ENCODE data around the gene CAPRIN1. TPM values are rescaled to one million over a fixed set of nuclear protein-coding genes. Genes with fewer than 3 reads are reported as not detected.

The CAPRIN1 gene
- total and polyA plus RNA-seq, 2 donors (not counting 3 experiments of a cell fraction or from before 2014, with no cell fraction given), result 138 to 279 TPM

DNA sequence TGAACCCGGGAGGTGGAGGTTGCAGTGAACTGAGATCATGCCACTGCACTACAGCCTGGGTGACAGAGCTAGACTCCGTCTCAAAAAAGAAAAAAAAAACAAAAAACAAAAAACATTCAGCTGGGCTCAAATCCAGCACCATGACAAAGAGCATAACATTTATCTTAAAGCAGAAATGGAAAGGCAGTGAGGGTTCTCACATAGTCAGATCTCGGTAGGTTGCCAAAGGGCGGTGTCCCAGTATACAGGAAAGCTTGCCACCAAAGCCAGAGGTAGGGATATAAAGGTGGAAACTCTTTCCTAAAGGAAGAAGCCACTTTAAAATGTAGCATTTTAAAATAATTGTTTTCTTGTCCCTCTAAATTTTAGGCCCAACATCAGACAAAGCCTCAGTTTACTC, 22.4 kb upstream of the CAPRIN1 start:
- TF ChIP-seq, protein P1, sequence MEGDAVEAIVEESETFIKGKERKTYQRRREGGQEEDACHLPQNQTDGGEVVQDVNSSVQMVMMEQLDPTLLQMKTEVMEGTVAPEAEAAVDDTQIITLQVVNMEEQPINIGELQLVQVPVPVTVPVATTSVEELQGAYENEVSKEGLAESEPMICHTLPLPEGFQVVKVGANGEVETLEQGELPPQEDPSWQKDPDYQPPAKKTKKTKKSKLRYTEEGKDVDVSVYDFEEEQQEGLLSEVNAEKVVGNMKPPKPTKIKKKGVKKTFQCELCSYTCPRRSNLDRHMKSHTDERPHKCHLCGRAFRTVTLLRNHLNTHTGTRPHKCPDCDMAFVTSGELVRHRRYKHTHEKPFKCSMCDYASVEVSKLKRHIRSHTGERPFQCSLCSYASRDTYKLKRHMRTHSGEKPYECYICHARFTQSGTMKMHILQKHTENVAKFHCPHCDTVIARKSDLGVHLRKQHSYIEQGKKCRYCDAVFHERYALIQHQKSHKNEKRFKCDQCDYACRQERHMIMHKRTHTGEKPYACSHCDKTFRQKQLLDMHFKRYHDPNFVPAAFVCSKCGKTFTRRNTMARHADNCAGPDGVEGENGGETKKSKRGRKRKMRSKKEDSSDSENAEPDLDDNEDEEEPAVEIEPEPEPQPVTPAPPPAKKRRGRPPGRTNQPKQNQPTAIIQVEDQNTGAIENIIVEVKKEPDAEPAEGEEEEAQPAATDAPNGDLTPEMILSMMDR (IDR thresholded peaks at IDR 0.05; ENCODE audit: extremely low read depth in 1 of 2, insufficient read depth in 1 of 2, low read depth in 1 of 2, low read length in 2 of 2), result no peak
- no peak for TF ChIP-seq MYC (IDR thresholded peaks at IDR 0.05; ENCODE audit: low read depth, low read length)
- TF ChIP-seq JUN (IDR thresholded peaks at IDR 0.05; ENCODE audit: borderline replicate concordance, insufficient read depth, insufficient read length, low read depth), result no peak
- TF ChIP-seq FOS (IDR thresholded peaks at IDR 0.05; ENCODE audit: borderline replicate concordance, insufficient read depth, low read length), result no peak
- TF ChIP-seq EZH2 (IDR thresholded peaks at IDR 0.05; ENCODE audit: borderline replicate concordance, low read depth, low read length, severe bottlenecking), result no peak
- TF ChIP-seq POLR2A (IDR thresholded peaks at IDR 0.05; ENCODE audit: low read depth, low read length), result no peak
- peaks cover 2 to 5% of the 10 kb centered on the region in 2 experiments for H3K27me3 ChIP-seq (ENCODE audit: control insufficient read depth in 2 of 2, insufficient read depth in 2 of 2, low read length in 2 of 2)
- DNase-seq (ENCODE audit: low read depth, low spot score) (no peak), FAIRE-seq (no peak)
- BruUV-seq (replicated peaks), result no TSS peak
- H3K4me2 ChIP-seq (ENCODE audit: insufficient read depth, low read length), result no peak overlapping the region
- no peak overlapping the region for H3K9ac ChIP-seq (replicated peaks; ENCODE audit: extremely low read depth, insufficient read depth, low read length)
- H3K79me2 ChIP-seq (ENCODE audit: control insufficient read depth, insufficient read depth, low read length), result no peaks in the 10 kb centered on the region
- intact Hi-C loops (cut with micrococcal nuclease), result no loop called here
- ChIA-PET CTCF (interaction anchor here (1.3 to 1.4 kb wide), 2 partner anchors 11 to 22 kb away, joined by 3 read pairs; partner anchors contain the start of gene CAPRIN1), POLR2A (interaction anchor here (0.8 kb wide), 1 partner anchor 56 kb away, joined by 4 read pairs; no protein-coding TSS in a partner anchor)
- dilution Hi-C loops (cut with MboI; ENCODE audit: extremely low pct_ligation_motif_present, low sequenced_read_pairs), result no loop called here
- H4K20me1 ChIP-seq (replicated peaks; ENCODE audit: control insufficient read depth, extremely low read depth, insufficient read depth, low read length), result no peaks in the 10 kb centered on the region
- H3K9me1 ChIP-seq (replicated peaks; ENCODE audit: control insufficient read depth, extremely low read depth, insufficient read depth, low read length), result no peaks in the 10 kb centered on the region
- no peak overlapping the region for H2AFZ ChIP-seq (ENCODE audit: low read depth, low read length)
- no peaks in the 10 kb centered on the region for H3K4me1 ChIP-seq (ENCODE audit: control insufficient read depth, extremely low read depth, insufficient read depth, low read length)
- no peaks in the 10 kb centered on the region for H3K36me3 ChIP-seq (ENCODE audit: control insufficient read depth in 2 of 2, extremely low read depth in 1 of 2, insufficient read depth in 2 of 2, low read length in 2 of 2)
- H3K4me3 ChIP-seq (replicated peaks in 1 of 3; ENCODE audit: insufficient read depth in 1 of 3, low read depth in 1 of 3, low read length in 3 of 3), result no peak overlapping the region
- no peak overlapping the region for H3K27ac ChIP-seq (ENCODE audit: insufficient read depth, low read depth, low read length)
- H3K9me3 ChIP-seq (replicated peaks; ENCODE audit: control insufficient read depth, insufficient read depth, low read length), result no peaks in the 10 kb centered on the region

DNA sequence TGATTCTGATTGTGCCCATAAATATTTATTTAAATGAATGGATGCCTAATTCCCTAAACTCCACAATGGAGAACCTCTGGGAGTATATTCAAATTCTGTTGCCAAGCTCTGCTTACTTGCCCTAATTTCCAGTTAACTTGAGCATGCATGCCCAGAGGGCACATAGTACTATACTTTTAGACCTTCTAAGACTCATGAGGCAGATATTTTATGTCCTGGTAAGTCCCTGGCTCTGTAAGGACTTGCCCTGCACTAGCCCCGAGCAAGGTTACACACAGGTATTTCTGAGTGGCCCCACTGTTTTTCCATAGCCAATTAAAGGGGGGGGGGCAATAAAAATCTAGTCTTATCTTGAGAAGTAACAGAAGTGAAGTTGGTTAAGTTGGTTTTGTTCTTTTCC, 21.1 kb upstream of the CAPRIN1 start:
- no peaks in the 10 kb centered on the region for H3K9me3 ChIP-seq (replicated peaks; ENCODE audit: control insufficient read depth, insufficient read depth, low read length)
- no peaks in the 10 kb centered on the region for H3K9me1 ChIP-seq (replicated peaks; ENCODE audit: control insufficient read depth, extremely low read depth, insufficient read depth, low read length)
- no peak overlapping the region for H2AFZ ChIP-seq (ENCODE audit: low read depth, low read length)
- no TSS peak for BruUV-seq (replicated peaks)
- ChIA-PET CTCF (interaction anchor here (1.4 kb wide), 1 partner anchor 9 kb away, joined by 3 read pairs; no protein-coding TSS in a partner anchor), POLR2A (no interaction called here)
- no peaks in the 10 kb centered on the region for H3K4me1 ChIP-seq (ENCODE audit: control insufficient read depth, extremely low read depth, insufficient read depth, low read length)
- TF ChIP-seq MYC (IDR thresholded peaks at IDR 0.05; ENCODE audit: low read depth, low read length) (no peak), GATA2 (IDR thresholded peaks at IDR 0.05; ENCODE audit: insufficient read depth, insufficient read length, low read depth, low read length) (no peak), FOS (IDR thresholded peaks at IDR 0.05; ENCODE audit: borderline replicate concordance, insufficient read depth, low read length) (no peak), JUN (IDR thresholded peaks at IDR 0.05; ENCODE audit: borderline replicate concordance, insufficient read depth, insufficient read length, low read depth) (no peak)
- TF ChIP-seq, protein P2, sequence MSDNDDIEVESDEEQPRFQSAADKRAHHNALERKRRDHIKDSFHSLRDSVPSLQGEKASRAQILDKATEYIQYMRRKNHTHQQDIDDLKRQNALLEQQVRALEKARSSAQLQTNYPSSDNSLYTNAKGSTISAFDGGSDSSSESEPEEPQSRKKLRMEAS (IDR thresholded peaks at IDR 0.05; ENCODE audit: insufficient read depth, insufficient read length), result no peak
- TF ChIP-seq, protein P1 (IDR thresholded peaks at IDR 0.05; ENCODE audit: extremely low read depth in 1 of 2, insufficient read depth in 1 of 2, low read depth in 1 of 2, low read length in 2 of 2), result no peak
- H4K20me1 ChIP-seq (replicated peaks; ENCODE audit: control insufficient read depth, extremely low read depth, insufficient read depth, low read length), result no peaks in the 10 kb centered on the region
- H3K79me2 ChIP-seq (ENCODE audit: control insufficient read depth, insufficient read depth, low read length), result no peaks in the 10 kb centered on the region
- H3K27ac ChIP-seq (ENCODE audit: insufficient read depth, low read depth, low read length), result no peak overlapping the region
- no peak overlapping the region for H3K4me2 ChIP-seq (ENCODE audit: insufficient read depth, low read length)
- H3K36me3 ChIP-seq (ENCODE audit: control insufficient read depth in 2 of 2, extremely low read depth in 1 of 2, insufficient read depth in 2 of 2, low read length in 2 of 2), result no peaks in the 10 kb centered on the region
- dilution Hi-C loops (cut with MboI; ENCODE audit: extremely low pct_ligation_motif_present, low sequenced_read_pairs) (no loop called here), intact Hi-C loops (cut with micrococcal nuclease) (no loop called here)
- H3K4me3 ChIP-seq (replicated peaks in 1 of 3; ENCODE audit: insufficient read depth in 1 of 3, low read depth in 1 of 3, low read length in 3 of 3), result no peak overlapping the region
- peaks cover 0 to 5% of the 10 kb centered on the region in 2 experiments for H3K27me3 ChIP-seq (ENCODE audit: control insufficient read depth in 2 of 2, insufficient read depth in 2 of 2, low read length in 2 of 2)
- no peak overlapping the region for H3K9ac ChIP-seq (replicated peaks; ENCODE audit: extremely low read depth, insufficient read depth, low read length)
- DNase-seq (ENCODE audit: low read depth, low spot score) (no peak), FAIRE-seq (no peak)
